ENCODE results near the gene MICAL2. TPM values are rescaled to one million over a fixed set of nuclear protein-coding genes. Genes with fewer than 3 reads are reported as not detected.

MICAL2 gene
- total and polyA plus RNA-seq, 2 of the 8 experiments (the other 6 are each of a cell fraction or from before 2014, with no cell fraction given), result 1.3 to 4.1 TPM

DNA sequence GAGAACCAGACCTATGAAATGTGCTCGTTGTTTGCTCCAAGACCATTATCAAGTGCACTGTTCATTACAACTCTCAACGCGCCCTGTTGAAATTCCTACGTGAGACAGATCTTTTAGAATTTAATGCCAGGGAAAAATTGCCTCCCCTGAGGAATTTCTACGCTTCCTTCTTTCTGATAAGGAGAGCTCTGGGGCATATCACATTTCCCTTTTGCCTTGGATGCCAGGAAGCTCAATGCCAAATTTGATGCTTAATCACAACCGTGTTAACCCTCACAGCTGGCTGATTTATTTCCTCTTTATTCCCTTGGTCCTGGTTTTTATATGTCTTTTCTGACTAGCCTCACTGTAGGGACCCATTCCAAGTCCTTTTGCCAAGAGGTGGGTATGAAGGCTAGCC, 109.4 kb downstream of the MICAL2 start:
- H3K4me1 ChIP-seq (replicated peaks in 1 of 4; ENCODE audit: control insufficient read depth in 3 of 4, insufficient read depth in 4 of 4, low read length in 3 of 4), result peaks cover 0 to 3% (median 0%) of the 10 kb centered on the region in 4 experiments; a peak in 2 of 7 replicates
- H4K91ac ChIP-seq (replicated peaks; ENCODE audit: insufficient read length, low read length), result no peak overlapping the region
- no peak overlapping the region for H4K5ac ChIP-seq (ENCODE audit: insufficient read length, low read depth, low read length)
- H3K36me3 ChIP-seq (ENCODE audit: control insufficient read depth in 2 of 4, insufficient read depth in 4 of 4, low read length in 3 of 4), result no peaks in the 10 kb centered on the region; a peak in 1 of 8 replicates
- H3K9me3 ChIP-seq (ENCODE audit: insufficient read depth in 2 of 2, low read depth in 1 of 2, low read length in 1 of 2), result no peaks in the 10 kb centered on the region
- no peak overlapping the region for H3K56ac ChIP-seq (replicated peaks; ENCODE audit: insufficient read length, low read depth, low read length)
- FAIRE-seq (no peak), DNase-seq (ENCODE audit: low read depth in 1 of 2, low spot score in 2 of 2) (no peak)
- H2BK120ac ChIP-seq (replicated peaks; ENCODE audit: low read depth, low read length), result no peak overlapping the region
- no peak overlapping the region for H3K9ac ChIP-seq (replicated peaks in 1 of 4; ENCODE audit: extremely low read depth in 1 of 4, low read depth in 3 of 4, low read length in 3 of 4)
- H2BK5ac ChIP-seq (ENCODE audit: low read depth, low read length), result no peak overlapping the region
- TF ChIP-seq RXRA (IDR thresholded peaks at IDR 0.05; ENCODE audit: insufficient read depth, low read depth, low read length), result no peak
- no peak for TF ChIP-seq GTF2F1 (IDR thresholded peaks at IDR 0.05; ENCODE audit: borderline replicate concordance, low read depth, low read length)
- no peak for TF ChIP-seq CREB1 (IDR thresholded peaks at IDR 0.05)
- no peak for TF ChIP-seq BCL11A (IDR thresholded peaks at IDR 0.05; ENCODE audit: low read depth in 2 of 2, low read length in 2 of 2)
- TF ChIP-seq EZH2 (IDR thresholded peaks at IDR 0.05; ENCODE audit: low read depth, low read length, severe bottlenecking), result no peak
- no peak for TF ChIP-seq EP300 (IDR thresholded peaks at IDR 0.05; ENCODE audit: borderline replicate concordance in 1 of 2, low read depth in 2 of 2, low read length in 2 of 2)
- no peak for TF ChIP-seq RBBP5 (IDR thresholded peaks at IDR 0.05; ENCODE audit: borderline replicate concordance, low read depth, low read length)
- TF ChIP-seq BRCA1 (IDR thresholded peaks at IDR 0.05; ENCODE audit: low read depth, low read length), result no peak
- TF ChIP-seq RFX5 (IDR thresholded peaks at IDR 0.05; ENCODE audit: borderline replicate concordance, low read depth, low read length), result no peak
- TF ChIP-seq NANOG (IDR thresholded peaks at IDR 0.05; ENCODE audit: insufficient read depth, low read depth, low read length, poor library complexity, severe bottlenecking), result no peak
- TF ChIP-seq YY1 (IDR thresholded peaks at IDR 0.05; ENCODE audit: low read depth, low read length), result no peak
- no peak for TF ChIP-seq POLR2A (IDR thresholded peaks at IDR 0.05; ENCODE audit: control extremely low read depth in 1 of 2, low read depth in 2 of 2, low read length in 2 of 2)
- no peak for TF ChIP-seq KDM1A (IDR thresholded peaks at IDR 0.05; ENCODE audit: borderline replicate concordance, low read length)
- no peak for TF ChIP-seq ZNF274 (IDR thresholded peaks at IDR 0.05; ENCODE audit: borderline replicate concordance, extremely low read depth, low read length)
- H2BK20ac ChIP-seq (ENCODE audit: low read length), result no peak overlapping the region
- H3K4ac ChIP-seq (replicated peaks; ENCODE audit: insufficient read length, low read depth, low read length), result no peak overlapping the region
- H3K23ac ChIP-seq (ENCODE audit: insufficient read length), result no peak overlapping the region
- WGBS, 2 experiments (ENCODE audit: extremely low coverage in 1 of 2, insufficient coverage in 1 of 2, insufficient read length in 1 of 2, insufficient replicate concordance in 2 of 2, low coverage in 1 of 2, low lambda C conversion rate in 2 of 2, missing lambda C conversion rate in 1 of 2), result 95% methylated on average over 6 of the region's 6 CpGs; no CpG with 5 or more reads in 1 of the 2 experiments
- H3K23me2 ChIP-seq (ENCODE audit: low read depth, low read length), result no peaks in the 10 kb centered on the region
- CTCF ChIA-PET (ENCODE audit: partially characterized antibody), result interaction anchor here (0.6 to 4.4 kb wide), 10 partner anchors 12 to 808 kb away, joined by 3 to 22 read pairs (median 4); no protein-coding TSS in a partner anchor
- no peaks in the 10 kb centered on the region for H3K27me3 ChIP-seq (replicated peaks in 1 of 4; ENCODE audit: control insufficient read depth in 3 of 4, extremely low read depth in 1 of 4, insufficient read depth in 3 of 4, low read length in 3 of 4)
- H4K8ac ChIP-seq (ENCODE audit: extremely low read depth, insufficient read depth, low read length), result no peak overlapping the region
- H2AK5ac ChIP-seq (ENCODE audit: low read depth, low read length), result no peak overlapping the region
- no peak overlapping the region for H2BK12ac ChIP-seq (ENCODE audit: low read depth, low read length)
- H2AFZ ChIP-seq (ENCODE audit: low read length), result no peak overlapping the region
- POLR2A ChIA-PET (ENCODE audit: partially characterized antibody), result no interaction called here
- no peak overlapping the region for H3K4me2 ChIP-seq (ENCODE audit: insufficient read depth in 1 of 2, low read depth in 2 of 2, low read length in 2 of 2)
- H3K27ac ChIP-seq (ENCODE audit: low read depth, low read length), result no peak overlapping the region
- H3K79me1 ChIP-seq (ENCODE audit: low read depth, low read length), result no peaks in the 10 kb centered on the region
- no peaks in the 10 kb centered on the region for H4K20me1 ChIP-seq (replicated peaks in 1 of 2; ENCODE audit: control insufficient read depth in 1 of 2, insufficient read depth in 2 of 2, low read length in 2 of 2)
- no peak overlapping the region for H3K4me3 ChIP-seq (ENCODE audit: extremely low read depth in 1 of 4, insufficient read depth in 2 of 4, low read depth in 3 of 4, low read length in 4 of 4)
- no peaks in the 10 kb centered on the region for H3K79me2 ChIP-seq (ENCODE audit: control insufficient read depth in 1 of 2, insufficient read depth in 2 of 2, low read length in 2 of 2)
- no peak overlapping the region for H3K18ac ChIP-seq (ENCODE audit: extremely low read depth, low read length)
- no peak overlapping the region for H3K14ac ChIP-seq (ENCODE audit: insufficient read length)
- H2BK15ac ChIP-seq (ENCODE audit: low read length), result no peak overlapping the region

All from H1 (cell line).